K562 (cell line): Measurements from ENCODE around the gene CCDC9.

ENCODE experiments used
- AFF4 ChIP-seq: sonication (generic); formaldehyde crosslinking; IDR thresholded peaks from 2 replicates; pipeline ENCODE4 v1.8.0; 2023; ENCODE audit warnings: mild to moderate bottlenecking, missing genetic modification reagents
- CTCF ChIP-seq, 3 experiments: IDR thresholded peaks in 2 of 3; conservative IDR thresholded peaks in 1 of 3; 2 replicates each; pipeline ENCODE4 v1.5.1; 2011 to 2012; ENCODE audit warnings: low read length in 3 of 3, mild to moderate bottlenecking in 3 of 3, control low read depth in 2 of 3, improper control_type of control experiment in 1 of 3, inconsistent platforms in 1 of 3, low read depth in 1 of 3, mixed read lengths in 1 of 3, moderate library complexity in 1 of 3; ENCODE audit not compliant: insufficient read depth in 2 of 3
- EGR1 ChIP-seq: fragments of 450-650 bp; conservative IDR thresholded peaks from 2 replicates; pipeline ENCODE4 v1.6.1; 2017; ENCODE audit warnings: mild to moderate bottlenecking
- ERF ChIP-seq: fragments of 450-650 bp; formaldehyde crosslinking; IDR thresholded peaks from 2 replicates; pipeline ENCODE4 v1.4.0; 2020; ENCODE audit warnings: mild to moderate bottlenecking, mixed read lengths
- EZH2 ChIP-seq: IDR thresholded peaks from 2 replicates; pipeline ENCODE4 v1.6.1; 2012; ENCODE audit warnings: low read depth, mild to moderate bottlenecking, inconsistent platforms, low read length, borderline replicate concordance
- MITF ChIP-seq: IDR thresholded peaks from 2 replicates; pipeline ENCODE4 v1.6.1; 2014; ENCODE audit warnings: antibody characterized with exemption
- NFRKB ChIP-seq: fragments of 450-650 bp; IDR thresholded peaks from 2 replicates; pipeline ENCODE4 v1.6.1; 2016; ENCODE audit warnings: low read depth
- RAD51 ChIP-seq: fragments of 450-650 bp; IDR thresholded peaks from 2 replicates; pipeline ENCODE4 v1.7.1; 2016; ENCODE audit warnings: low read depth, mild to moderate bottlenecking, borderline replicate concordance
- TAF7 ChIP-seq: fragments of 450-650 bp; IDR thresholded peaks from 2 replicates; pipeline ENCODE4 v1.6.1; 2016; ENCODE audit warnings: missing genetic modification characterization, missing compliant biosample characterization
- ZFP36 ChIP-seq: fragments of 150-350 bp; IDR thresholded peaks from 2 replicates; pipeline ENCODE4 v1.6.1; 2018; ENCODE audit warnings: low read length, low read depth; ENCODE audit not compliant: partially characterized antibody
- TF ChIP-seq, protein P1 (sequence below): sonication (generic); IDR thresholded peaks from 2 replicates; pipeline ENCODE4 v1.6.1; 2016

GRCh38 chr19:47271949-47272348 lies 15.6 kb downstream of the CCDC9 start:
- no peak for TF ChIP-seq CTCF (IDR thresholded peaks at IDR 0.05 in 2 of 3, conservative IDR thresholded peaks at IDR 0.05 in 1 of 3; ENCODE audit: insufficient read depth in 2 of 3, low read depth in 1 of 3, low read length in 3 of 3)
- TF ChIP-seq NFRKB = no peak
- no peak for TF ChIP-seq EZH2
- TF ChIP-seq ERF (CRISPR knock-in tag) = no peak
- TF ChIP-seq TAF7 (tag) = no peak
- no peak for TF ChIP-seq EGR1
- TF ChIP-seq AFF4 (CRISPR knock-in tag) = no peak; the same call in 1 of the 2 replicates
- no peak for TF ChIP-seq ZFP36
- TF ChIP-seq RAD51 = no peak
- TF ChIP-seq MITF = no peak
- TF ChIP-seq, protein P1, sequence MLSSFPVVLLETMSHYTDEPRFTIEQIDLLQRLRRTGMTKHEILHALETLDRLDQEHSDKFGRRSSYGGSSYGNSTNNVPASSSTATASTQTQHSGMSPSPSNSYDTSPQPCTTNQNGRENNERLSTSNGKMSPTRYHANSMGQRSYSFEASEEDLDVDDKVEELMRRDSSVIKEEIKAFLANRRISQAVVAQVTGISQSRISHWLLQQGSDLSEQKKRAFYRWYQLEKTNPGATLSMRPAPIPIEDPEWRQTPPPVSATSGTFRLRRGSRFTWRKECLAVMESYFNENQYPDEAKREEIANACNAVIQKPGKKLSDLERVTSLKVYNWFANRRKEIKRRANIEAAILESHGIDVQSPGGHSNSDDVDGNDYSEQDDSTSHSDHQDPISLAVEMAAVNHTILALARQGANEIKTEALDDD = no peak
